ENCODE results near the gene RAP1GAP.

GRCh38 chr1:21552715-21553114 is 116.4 kb downstream of the RAP1GAP start:
- TF ChIP-seq, protein P1, sequence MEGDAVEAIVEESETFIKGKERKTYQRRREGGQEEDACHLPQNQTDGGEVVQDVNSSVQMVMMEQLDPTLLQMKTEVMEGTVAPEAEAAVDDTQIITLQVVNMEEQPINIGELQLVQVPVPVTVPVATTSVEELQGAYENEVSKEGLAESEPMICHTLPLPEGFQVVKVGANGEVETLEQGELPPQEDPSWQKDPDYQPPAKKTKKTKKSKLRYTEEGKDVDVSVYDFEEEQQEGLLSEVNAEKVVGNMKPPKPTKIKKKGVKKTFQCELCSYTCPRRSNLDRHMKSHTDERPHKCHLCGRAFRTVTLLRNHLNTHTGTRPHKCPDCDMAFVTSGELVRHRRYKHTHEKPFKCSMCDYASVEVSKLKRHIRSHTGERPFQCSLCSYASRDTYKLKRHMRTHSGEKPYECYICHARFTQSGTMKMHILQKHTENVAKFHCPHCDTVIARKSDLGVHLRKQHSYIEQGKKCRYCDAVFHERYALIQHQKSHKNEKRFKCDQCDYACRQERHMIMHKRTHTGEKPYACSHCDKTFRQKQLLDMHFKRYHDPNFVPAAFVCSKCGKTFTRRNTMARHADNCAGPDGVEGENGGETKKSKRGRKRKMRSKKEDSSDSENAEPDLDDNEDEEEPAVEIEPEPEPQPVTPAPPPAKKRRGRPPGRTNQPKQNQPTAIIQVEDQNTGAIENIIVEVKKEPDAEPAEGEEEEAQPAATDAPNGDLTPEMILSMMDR (IDR thresholded peaks at IDR 0.05), result no peak
- TF ChIP-seq POLR2A (IDR thresholded peaks at IDR 0.05), result no peak
